Stimulated activated CD4-positive, alpha-beta T cell treated with anti-CD3 and anti-CD28 coated beads, Interleukin-4, amount 100 ng/mL, for 24 hours (primary cell): ENCODE data around the gene PSD2.

Experiments
- DNase-seq: peaks from one replicate; pipeline ENCODE4 v3.0.0-alpha.2; 2020

Gene PSD2

GRCh38 chr5:139859013-139859412, 63.4 kb downstream of the PSD2 start:
- no peak for DNase-seq

DNA sequence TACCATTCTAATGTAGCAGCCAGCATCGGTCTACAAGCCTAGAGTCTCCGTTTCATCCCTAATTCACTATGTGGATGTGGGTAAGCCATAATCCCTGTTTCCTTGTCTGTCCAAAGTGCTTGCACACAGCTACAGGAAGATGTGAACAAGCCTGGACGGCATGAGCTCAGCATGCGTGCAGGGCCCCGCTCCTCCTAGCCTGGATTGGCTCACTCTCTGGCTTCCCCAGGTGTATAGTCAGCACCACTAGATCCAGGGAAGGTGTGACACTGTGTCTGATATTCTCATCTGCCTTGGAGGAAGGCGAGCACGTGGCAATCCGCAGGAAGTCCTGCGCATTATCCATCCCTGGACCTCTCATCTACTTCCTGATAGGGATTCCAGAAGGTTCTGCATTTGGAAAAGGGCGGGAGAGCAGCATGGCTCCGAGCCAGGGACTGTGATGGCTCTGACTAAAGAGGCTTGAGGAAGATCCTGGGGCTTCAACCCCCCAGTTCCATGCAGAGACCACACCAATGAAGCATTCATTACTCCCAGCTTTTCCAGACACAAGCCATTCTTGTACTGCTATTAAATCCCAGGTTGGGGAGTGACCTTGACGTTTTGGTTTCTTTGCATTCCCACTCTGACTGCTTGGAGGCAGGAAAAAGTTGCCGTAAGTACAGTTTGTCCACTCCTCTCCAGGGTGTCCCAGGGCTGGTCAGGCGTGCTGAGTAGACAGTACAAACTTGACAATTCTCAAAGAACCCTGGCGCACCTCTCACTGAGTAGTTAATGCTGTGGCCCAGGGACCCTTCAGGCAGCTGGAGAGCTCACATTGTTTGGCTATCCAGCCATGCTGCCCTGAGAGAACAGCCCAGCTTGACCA, 65.6 kb downstream of the PSD2 start:
- DNase-seq, result no peak

- no peak for DNase-seq
Measured at GRCh38 chr5:139861889-139862207, 66.2 kb downstream of the PSD2 start.

GRCh38 chr5:139862313-139862712, 66.7 kb downstream of the PSD2 start:
- DNase-seq, result no peak

- DNase-seq, result no peak
Measured at GRCh38 chr5:139862803-139863202, 67.2 kb downstream of the PSD2 start.

DNA sequence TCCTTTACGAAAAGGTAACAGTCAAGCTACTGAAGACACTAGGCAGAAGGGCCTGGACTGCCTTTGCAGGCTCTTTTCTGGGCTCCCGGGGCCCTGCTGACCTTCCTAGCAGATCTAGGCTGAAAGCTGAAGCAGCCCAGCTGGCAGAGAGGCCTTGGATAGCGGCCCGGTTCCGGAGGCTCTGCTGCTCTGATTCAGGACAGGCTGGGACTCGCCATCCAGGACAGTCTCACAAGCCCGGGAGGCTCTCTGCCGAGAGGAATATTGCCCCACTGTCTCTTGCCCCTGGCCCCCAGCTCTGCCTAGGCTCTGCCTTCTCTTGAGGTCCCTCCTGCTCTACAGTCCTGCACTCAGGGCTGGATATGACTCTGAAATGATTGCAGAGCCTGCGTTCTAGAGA, 67.8 kb downstream of the PSD2 start:
- DNase-seq, result no peak

GRCh38 chr5:139863855-139864558, 68.4 kb downstream of the PSD2 start:
- DNase-seq, result peak; percentile 60

DNA sequence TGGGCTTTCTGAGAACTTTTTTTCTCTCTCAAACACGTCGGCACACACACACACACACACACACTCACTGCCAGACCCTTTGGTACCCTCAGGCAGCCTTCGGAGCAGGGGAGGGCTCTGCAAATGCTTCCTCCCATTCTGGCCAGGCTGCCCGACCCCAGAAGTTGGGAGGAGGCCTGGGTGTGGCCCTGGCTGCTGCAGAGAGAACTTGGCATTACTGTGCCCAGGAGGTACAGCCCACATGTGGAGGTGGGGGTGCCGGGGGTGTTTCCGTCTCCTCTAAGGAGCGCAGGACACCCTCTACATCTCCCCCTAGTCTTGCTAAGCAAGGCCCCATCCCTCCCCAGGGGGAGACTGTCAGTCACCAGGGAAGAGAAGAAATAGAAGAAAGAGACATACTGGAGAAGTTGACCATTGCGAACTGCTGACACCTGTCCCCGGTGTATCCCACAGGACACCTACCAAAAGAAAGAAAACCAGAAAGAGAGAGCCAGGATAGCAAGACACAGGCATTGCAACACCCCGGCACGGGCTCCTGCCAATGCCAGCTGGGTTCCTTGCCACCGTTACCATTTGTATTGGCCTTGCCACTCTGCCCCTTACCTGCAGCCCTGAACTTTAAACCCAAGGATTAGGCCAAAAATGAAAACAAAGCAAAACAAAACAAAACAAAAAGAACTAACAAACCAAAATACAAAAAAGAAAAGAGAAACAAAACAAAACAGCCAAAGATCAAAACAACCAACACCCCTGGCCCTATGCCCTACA, 69.3 kb downstream of the PSD2 start:
- no peak for DNase-seq

DNA sequence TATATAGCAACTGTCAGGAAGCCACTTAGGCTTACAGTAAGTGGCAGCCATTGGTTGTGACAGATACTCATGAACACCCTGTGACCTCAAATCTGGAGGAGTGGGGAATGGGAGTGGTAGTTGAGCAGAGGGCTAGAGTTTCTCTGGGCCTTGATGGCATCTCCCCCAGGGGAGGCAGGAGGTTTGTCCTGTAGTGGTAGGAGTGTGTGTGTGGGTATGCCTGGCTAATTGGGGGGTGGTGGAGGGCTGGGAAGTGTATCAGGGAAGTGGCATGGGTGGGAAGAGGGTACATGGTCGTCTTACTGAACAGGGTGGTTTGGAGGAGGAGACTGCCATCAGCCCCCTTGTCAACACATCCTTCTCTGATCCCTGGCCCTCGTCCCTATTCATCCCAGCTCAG, 71.5 kb downstream of the PSD2 start:
- no peak for DNase-seq

DNA sequence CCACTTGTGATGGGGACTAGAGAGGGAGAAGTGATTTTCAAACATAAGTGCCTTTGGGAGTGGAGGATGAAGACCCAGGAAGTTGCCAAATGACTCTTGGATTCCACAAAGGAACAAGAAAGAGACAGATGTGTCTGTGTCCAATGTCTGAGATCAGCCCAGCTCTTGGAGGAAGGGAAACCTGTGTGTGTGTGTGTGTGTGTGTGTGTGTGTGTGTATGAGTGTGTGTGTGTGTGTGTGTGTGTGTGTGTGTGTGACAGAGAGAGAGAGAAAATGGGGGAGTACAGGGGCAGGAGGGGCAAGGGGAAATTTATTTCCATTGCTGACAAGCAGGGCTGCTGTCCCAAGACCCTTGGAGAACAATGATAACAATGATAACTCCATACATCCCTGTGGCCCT, 72.0 kb downstream of the PSD2 start:
- DNase-seq, result no peak

DNA sequence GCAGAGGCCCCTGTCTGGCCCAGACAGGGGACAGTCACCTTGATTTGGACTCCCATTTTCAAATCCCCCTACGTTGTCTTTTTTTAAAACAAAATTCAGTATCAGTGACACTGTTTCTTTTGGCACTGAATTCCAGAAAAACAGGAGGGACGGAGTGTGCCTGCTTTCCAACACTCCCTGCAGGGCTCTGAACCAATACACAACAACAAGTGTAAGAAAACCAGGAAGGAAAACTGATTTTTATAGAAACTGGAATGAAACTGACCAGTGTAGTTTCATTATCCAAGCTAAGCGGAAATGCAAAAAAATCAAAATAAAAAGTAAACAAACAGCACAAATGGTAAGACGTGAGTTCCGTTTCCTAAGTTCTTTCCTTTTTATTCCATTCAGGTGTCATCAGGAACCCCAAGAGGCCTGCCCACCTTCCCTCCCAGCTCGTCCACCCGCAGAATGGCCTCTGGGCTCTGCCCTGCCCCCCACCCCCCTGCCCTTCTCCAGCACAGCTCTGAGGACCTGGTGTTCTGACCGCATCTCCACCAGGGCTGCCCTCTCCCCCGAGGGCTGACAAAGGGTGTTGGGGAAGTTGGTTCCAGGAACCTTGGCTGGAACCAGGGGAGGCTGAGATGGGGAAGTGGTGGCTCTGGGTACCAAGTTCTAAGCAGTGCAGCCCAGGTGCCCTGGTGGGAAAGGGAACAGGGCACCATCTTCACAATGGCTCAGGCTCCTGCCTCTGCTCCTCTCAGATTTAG, 73.6 kb downstream of the PSD2 start:
- DNase-seq, result no peak

- DNase-seq, result no peak
Measured at GRCh38 chr5:139870677-139871076, 75.1 kb downstream of the PSD2 start.

GRCh38 chr5:139871614-139872013, 76.0 kb downstream of the PSD2 start:
- DNase-seq, result no peak

- DNase-seq, result no peak
Measured at GRCh38 chr5:139872052-139872766, 76.6 kb downstream of the PSD2 start.

DNA sequence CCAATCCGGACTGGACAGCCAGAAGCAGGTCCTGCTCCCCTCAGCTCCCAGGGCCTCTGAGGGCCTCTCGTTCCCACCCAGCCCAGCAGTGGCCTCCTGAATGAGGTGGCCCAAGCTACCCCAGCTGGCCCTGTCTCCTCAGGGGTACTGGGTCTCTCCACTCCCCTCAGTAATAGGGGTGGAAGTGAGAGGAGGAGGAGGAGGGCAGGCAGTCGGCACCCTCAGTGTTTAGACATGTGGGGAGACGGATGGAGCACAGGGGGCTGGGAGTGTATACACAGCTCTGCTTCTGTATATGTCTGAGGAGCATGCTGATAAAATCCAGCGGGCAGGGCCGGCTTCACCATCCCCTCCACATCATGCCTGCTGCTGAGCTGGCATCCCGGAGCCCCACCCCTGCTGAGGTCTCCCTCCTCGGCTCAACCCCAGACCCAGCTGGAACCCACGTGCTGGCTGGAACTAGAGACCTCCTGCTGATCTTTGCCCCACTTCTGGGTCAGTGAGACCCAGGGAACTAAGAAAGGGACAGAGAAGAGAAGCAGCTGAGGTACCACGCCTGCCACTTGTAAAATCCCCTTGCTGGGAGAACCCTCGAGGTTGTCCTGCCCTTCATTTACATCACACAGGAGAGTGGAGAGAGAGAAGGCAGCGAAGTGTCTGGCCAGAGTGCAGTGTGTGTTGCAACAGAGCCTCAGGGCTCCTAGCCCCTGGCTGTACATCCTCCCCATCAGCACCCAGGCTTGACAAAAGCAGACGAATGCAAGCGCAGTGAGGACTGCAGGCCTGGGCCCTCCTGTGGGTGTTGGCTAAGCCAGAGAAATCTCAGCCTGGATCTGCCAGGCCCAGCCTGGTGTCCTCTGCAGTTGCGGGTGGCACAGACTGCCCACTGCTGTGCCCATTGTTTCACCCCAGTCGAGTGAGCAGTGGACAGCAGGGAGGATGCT, 77.5 kb downstream of the PSD2 start:
- DNase-seq, result no peak

DNA sequence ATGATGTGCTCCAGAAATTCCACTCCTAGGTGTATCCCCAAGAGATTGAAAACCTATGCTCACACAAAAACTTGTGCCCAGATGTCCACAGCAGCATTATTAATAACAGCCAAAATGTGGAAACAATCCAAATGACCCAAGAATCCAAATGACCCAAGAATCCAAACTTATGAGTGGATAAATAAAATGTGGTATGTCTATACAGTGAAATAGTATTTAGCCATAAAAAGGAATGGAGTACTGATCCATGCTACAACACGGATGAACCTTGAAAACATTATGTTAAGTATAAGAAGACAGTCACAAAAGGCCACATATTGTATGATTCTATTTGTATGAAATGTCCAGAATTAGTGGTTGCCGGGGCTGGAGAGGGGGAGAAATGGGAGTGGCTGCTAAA, 80.3 kb downstream of the PSD2 start:
- DNase-seq, result no peak

GRCh38 chr5:139877129-139877597, 81.6 kb downstream of the PSD2 start:
- no peak for DNase-seq

DNA sequence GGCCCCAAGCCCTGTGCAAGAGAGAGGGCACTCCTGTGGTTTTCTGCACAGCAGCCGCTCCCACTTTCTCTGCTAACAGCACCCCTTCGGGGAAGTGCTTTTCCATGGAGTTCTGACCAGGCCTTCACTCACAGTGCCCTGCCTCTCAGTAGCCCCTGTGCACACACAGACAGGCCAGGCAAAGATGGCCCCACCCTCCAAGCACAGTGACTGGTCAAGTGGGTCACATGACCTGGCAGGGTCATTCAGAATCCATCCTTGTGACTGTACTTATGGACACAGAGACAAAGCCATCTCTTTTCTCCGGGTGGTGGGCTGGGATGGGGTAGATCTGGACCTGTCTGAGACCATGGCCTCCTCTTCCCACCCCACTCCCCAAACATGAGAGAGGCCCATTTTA, 82.5 kb downstream of the PSD2 start:
- no peak for DNase-seq

- no peak for DNase-seq
Measured at GRCh38 chr5:139880416-139881142, 85.0 kb downstream of the PSD2 start.

DNA sequence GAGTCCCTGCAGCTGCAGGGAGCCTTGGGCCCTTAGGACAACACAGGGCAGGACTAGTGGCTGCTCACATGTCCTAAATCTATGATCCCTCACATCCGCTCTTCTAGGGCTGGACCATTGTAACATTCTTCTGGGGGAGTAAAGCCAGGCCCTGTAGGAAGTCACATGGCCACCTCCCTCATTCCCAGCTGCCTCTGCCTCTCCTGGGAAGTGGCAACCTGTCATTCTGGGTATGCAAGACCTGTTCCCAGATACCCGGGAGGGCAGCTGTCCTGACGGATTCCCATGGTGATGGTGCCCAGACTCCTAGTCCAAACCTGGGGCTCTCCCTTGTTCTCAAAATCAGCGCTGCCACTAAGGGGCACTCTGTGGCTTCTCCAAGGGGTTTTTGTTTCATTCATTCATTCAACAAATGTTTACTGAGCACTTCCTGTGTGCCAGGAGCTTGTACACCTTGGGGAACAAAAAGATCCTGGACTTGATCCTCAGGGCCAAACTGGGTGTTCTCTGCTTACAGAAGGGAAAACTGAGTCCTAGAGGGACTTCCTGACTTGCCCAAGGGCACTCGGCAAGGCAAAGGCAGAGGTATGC, 85.6 kb downstream of the PSD2 start:
- no peak for DNase-seq
